Fibroblast of mammary gland (primary cell): ENCODE data around the gene SPATA25.

Source experiments
- DNase-seq: peaks from one replicate; pipeline ENCODE4 v3.0.0-alpha.2; 2010; ENCODE audit warnings: low read depth
- H3K4me3 ChIP-seq: 2 replicates; pipeline ENCODE4 v1.5.1; 2011; ENCODE audit warnings: low read depth, mild to moderate bottlenecking, low read length, moderate library complexity; ENCODE audit not compliant: control insufficient read depth
- CTCF ChIP-seq: conservative IDR thresholded peaks from 2 replicates; pipeline ENCODE4 v1.5.1; 2011; ENCODE audit warnings: low read depth, low read length, inconsistent platforms; ENCODE audit not compliant: control insufficient read depth, insufficient read depth

The SPATA25 gene

DNA sequence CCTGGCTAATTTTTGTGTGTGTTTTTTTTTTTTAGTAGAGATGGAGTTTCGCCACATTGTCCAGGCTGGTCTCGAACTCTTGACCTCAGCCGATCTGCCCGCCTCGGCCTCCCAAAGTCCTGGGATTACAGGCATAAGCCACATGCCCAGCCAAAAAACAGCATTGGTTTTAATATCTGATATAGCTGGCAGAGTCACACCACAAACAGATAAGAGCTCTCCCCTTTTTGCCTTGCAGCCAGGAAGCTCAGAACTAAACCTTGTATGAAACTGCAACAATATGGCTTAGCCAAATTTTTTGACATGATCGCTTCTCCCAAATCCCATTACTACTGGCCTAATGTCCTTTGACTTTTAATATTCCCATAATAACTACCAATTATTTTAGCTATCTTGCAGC, 35.1 kb downstream of the SPATA25 start:
- no peak overlapping the region for H3K4me3 ChIP-seq
- DNase-seq = no peak
- no peak for TF ChIP-seq CTCF

DNA sequence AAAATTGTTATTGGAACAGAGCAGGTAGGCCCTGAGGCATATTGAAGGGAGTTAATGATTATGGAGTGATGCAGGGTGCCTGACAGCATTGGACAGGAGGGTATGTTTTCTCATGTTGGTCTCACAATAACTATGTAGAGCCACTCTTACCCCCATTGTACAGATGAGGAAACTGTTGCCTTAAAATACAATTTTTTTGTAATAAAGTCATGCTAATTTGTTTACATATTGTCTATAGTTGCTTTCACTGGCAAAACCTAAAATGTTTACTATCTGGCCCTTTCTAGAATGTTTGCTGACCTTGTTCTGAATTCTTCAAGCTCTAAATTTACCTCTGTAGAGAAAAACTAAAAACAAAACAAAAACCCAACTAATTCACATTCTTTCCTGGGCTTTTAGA, 35.9 kb downstream of the SPATA25 start:
- TF ChIP-seq CTCF = no peak
- DNase-seq = no peak

GRCh38 chr20:45850926-45851325, 36.5 kb downstream of the SPATA25 start:
- no peak for TF ChIP-seq CTCF
- H3K4me3 ChIP-seq = no peak overlapping the region

More for the DNA sequence above, 35.9 kb downstream of the SPATA25 start:
- no peak overlapping the region for H3K4me3 ChIP-seq

GRCh38 chr20:45850238-45850637, 37.2 kb downstream of the SPATA25 start:
- TF ChIP-seq CTCF = no peak
- H3K4me3 ChIP-seq = no peak overlapping the region
- no peak for DNase-seq

More at GRCh38 chr20:45850926-45851325, 36.5 kb downstream of the SPATA25 start:
- no peak for DNase-seq

- H3K4me3 ChIP-seq = no peak overlapping the region
- DNase-seq = no peak
- no peak for TF ChIP-seq CTCF
Observed at GRCh38 chr20:45848969-45849582, 38.3 kb downstream of the SPATA25 start.

DNA sequence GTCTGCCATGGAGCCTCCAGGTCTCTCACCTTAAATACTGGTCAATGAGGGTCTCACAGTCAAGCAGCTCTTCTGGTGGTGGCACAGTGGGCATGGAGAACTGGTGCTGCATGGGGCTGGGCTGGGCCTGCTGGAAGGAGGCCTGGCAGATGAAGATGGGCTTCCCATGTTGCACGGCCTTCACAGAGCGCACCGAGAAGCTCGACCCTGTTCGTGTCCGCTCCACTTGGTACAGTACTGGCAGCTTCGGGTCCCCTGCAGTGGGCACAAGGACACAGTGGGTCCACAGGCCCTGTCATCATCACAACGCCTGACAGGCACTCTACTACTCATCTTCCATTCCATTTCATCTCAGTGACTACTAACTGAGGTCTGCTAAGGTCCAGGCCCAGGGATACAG, 39.0 kb downstream of the SPATA25 start:
- no peak for DNase-seq
- no peak overlapping the region for H3K4me3 ChIP-seq
- TF ChIP-seq CTCF = no peak

DNA sequence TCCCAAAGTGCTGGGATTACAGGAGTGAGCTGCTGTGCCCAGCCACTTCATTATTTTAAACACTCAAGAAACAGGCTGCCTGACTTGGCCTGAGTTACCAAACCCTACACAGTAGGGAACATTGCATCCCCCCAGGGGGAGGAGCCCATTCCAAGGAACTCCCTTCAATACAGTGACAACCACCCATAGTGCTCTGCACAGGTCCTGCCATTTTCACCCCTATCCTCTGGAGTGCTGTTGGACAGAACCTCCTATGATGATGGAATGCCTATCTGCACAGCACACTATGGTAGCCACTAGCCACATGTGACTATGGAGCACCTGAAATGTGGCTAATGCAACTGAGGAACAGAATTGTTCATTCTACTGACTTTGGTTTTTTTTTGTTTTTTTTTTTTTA, 42.0 kb downstream of the SPATA25 start:
- TF ChIP-seq CTCF = no peak
- no peak for DNase-seq
- H3K4me3 ChIP-seq = no peak overlapping the region
